SJCRH30 (cell line): ENCODE results near the gene QPCT. TPM values are rescaled to one million over a fixed set of nuclear protein-coding genes. Genes with fewer than 3 reads are reported as not detected.
"Not testable (repeated sequence)": the region's sequence is repeated elsewhere in the genome, so short reads cannot be mapped to it uniquely, and the experiment has no call there.

Experiments
- DNase-seq, 2 experiments: peaks; one replicate each; pipeline ENCODE4 v3.0.0-alpha.2; 2015 to 2020
- H3K27ac ChIP-seq: fragments of 250-450 bp; sonication (Bioruptor Pico); 2 replicates; pipeline ENCODE4 v1.5.1; 2020; ENCODE audit warnings: mild to moderate bottlenecking, moderate library complexity
- H3K27me3 ChIP-seq: fragments of 250-450 bp; sonication (Bioruptor Pico); 2 replicates; pipeline ENCODE4 v1.5.1; 2020; ENCODE audit warnings: mild to moderate bottlenecking, moderate library complexity
- H3K36me3 ChIP-seq: fragments of 250-450 bp; sonication (Bioruptor Pico); 2 replicates; pipeline ENCODE4 v1.5.1; 2020; ENCODE audit warnings: mild to moderate bottlenecking, moderate library complexity
- H3K4me1 ChIP-seq: fragments of 250-450 bp; sonication (Bioruptor Pico); 2 replicates; pipeline ENCODE4 v1.5.1; 2020; ENCODE audit warnings: mild to moderate bottlenecking, moderate library complexity
- H3K4me3 ChIP-seq: fragments of 250-450 bp; sonication (Bioruptor Pico); 2 replicates; pipeline ENCODE4 v1.5.1; 2020; ENCODE audit warnings: mild to moderate bottlenecking, moderate library complexity
- H3K9me3 ChIP-seq: fragments of 250-450 bp; sonication (Bioruptor Pico); replicated peaks from 2 replicates; pipeline ENCODE4 v1.5.1; 2020; ENCODE audit warnings: mild to moderate bottlenecking, moderate library complexity
- total RNA-seq: library from RNA; depleted of rRNA; stranded (reverse); fragments of >200 nt; shearing (Covaris generic); gene quantifications from 2 replicates; pipeline ENCODE4 v1.2.3, GENCODE V29; 2014; rRNA removed

QPCT gene
- total RNA-seq, 1 experiment from 2014 or later: 3.1 TPM

DNA sequence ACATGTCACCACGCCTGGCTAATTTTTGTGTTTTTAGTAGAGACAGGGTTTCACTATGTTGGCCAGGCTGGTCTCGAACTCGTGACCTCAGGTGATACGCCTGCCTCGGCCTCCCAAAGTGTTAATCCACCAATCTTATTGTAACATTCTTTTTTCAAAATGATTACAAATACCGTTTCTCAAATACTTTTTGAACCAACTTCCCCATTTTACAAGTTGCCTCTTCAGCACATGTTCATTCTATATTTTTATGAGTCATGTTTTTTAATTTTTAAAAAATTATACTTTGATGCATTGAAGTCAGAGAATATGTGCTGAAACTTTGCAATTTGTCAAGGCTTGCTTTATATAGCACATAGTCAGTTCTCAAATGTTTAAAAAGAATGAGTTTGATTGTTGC is 58.2 kb downstream of the QPCT start:
- Histone ChIP-seq H3K4me1 (no peaks in the 10 kb centered on the region), H3K27ac (no peak overlapping the region), H3K9me3 (no peaks in the 10 kb centered on the region), H3K36me3 (no peaks in the 10 kb centered on the region), H3K27me3 (no peaks in the 10 kb centered on the region), H3K4me3 (no peak overlapping the region)
- DNase-seq: no peak

DNA sequence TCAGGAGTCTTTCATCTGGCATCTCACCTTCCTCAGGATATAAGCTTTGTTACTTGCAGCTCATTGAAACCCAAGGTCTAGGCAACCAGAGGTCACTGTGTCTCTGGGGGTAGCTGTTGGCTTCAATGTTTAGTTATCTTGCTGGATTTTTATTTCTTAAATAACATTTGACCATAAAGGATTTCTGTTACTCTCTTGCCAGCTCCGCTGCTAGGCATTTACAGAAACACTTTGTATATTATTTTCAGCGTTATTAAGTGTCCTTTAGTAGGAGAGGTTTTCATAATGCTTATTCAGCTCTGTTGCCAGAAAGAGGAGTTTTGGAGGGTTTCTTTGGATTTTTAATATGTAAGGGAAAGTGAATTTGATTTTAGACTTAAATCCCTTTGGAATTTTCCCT is 61.4 kb downstream of the QPCT start:
- Histone ChIP-seq H3K4me1 (no peaks in the 10 kb centered on the region), H3K27ac (no peak overlapping the region), H3K36me3 (no peaks in the 10 kb centered on the region), H3K9me3 (no peaks in the 10 kb centered on the region), H3K4me3 (no peak overlapping the region), H3K27me3 (no peaks in the 10 kb centered on the region)
- DNase-seq: no peak

DNA sequence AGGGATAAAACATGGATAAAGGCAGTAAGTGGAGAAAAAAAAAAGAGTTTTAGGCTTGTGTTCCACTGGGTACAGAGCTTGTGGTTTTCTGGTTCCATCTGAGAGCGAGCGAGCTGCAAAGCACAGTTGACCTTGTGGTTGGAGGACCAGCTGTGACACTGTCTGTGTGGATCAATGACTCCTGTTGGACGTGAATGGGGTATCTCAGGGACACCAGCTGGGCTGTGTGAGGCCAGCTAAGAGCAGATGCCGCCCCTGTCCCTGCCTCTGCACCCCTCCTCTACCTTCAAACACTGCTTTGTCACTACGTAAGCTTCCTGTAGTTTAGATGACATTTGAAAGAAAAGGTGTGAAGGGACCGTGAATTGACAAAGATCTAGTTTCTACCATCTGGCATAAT is 67.8 kb downstream of the QPCT start:
- H3K9me3 ChIP-seq: no peaks in the 10 kb centered on the region
- H3K27me3 ChIP-seq: no peaks in the 10 kb centered on the region
- H3K36me3 ChIP-seq: no peaks in the 10 kb centered on the region
- H3K4me3 ChIP-seq: no peak overlapping the region
- peak; percentile 56 to 81 for DNase-seq
- H3K27ac ChIP-seq: no peak overlapping the region
- peaks cover 28% of the 10 kb centered on the region for H3K4me1 ChIP-seq

DNA sequence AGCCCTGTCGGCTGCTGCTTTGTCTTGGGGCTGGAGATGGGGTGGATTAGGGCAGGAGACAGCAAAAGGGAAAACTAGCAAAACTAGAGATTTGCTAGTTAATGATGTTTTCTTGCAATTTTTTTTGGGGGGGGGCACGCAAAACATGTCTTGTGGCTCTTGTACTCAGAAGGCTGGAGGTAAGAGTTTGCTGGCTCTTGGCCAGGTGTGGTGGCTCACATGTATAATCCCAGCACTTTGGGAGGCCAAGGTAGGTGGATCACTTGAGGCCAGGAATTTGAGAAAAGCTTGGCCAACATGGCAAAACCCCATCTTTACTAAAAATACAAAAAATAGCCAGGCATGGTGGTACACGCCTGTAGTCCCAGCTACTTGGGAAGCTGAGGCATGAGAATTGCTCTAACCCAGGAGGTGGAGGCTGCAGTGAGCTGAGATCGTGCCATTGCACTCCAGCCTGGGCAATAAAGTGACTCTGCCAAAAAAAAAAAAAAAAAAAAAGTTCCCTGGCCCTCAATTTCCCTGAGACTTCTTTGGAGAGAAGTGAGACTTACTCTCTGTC is 69.6 kb downstream of the QPCT start:
- not testable (repeated sequence) for H3K27me3 ChIP-seq, H3K36me3 ChIP-seq, H3K27ac ChIP-seq, H3K4me3 ChIP-seq, DNase-seq, H3K9me3 ChIP-seq
- peaks cover 28% of the 10 kb centered on the region for H3K4me1 ChIP-seq

DNA sequence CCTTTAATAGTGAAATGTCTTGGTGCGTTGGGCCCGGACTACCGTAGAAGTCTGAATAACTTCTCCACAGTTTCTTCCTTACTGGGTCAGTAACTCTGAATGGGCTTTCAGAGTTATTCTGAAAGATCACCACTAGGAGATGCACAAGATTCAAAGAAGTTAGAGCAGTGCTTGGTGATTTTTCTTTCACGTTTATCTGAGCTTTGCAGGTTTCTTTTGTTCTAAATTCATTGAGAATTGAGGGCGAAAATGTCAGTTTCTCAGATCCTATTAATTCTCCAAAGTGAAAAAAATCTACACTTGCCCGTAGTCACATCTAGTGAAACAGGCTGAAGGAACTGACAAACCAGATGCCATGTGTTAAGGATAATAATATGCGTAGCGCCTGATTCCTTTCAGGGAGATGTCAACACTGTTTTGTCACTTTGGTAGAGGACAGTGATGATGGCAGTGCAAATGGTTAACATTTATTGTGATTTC is 70.1 kb downstream of the QPCT start:
- Histone ChIP-seq H3K27me3 (no peaks in the 10 kb centered on the region), H3K4me3 (no peak overlapping the region), H3K27ac (peak overlapping the region; percentile 8; the same call in 1 of the 2 replicates), H3K4me1 (peaks cover 28% of the 10 kb centered on the region), H3K9me3 (no peaks in the 10 kb centered on the region), H3K36me3 (no peaks in the 10 kb centered on the region)
- peak in 1 of 2 experiments; percentile 87 for DNase-seq

DNA sequence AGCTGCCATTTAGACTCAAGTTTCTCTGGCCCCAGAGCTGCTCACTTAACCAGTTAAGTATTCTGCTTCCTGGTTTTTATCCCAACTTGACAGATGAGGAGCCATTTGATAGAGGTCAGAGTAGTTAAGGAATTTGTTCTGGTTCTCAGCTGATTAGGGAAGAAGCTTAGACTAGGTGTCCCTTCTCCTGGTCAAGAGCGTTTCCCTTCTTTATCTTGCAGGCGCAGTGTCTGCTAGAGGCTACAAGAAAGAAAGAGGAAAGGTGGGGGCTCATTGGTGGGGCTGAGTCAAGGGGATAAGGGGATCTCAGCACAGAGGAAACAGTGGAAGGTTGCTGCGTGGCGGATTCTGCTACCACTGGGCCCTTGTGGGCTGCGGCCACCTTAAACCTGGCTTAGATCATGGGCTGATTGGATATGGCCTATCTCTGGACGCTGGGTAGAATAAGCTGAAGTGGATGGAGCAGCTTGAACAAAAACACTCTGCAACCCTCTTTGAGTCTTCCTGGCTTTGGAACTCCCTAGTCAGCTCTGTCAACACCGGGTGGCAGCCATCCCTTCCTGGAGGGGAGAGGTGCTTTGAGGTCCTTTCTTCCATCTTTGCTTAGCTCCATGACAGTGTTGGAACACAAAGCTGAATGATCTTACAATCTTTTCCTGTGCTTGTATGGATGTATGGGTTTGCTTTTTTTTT is 70.8 kb downstream of the QPCT start:
- H3K4me3 ChIP-seq: no peak overlapping the region
- H3K9me3 ChIP-seq: no peaks in the 10 kb centered on the region
- H3K27ac ChIP-seq: peak overlapping the region; percentile 8; the same call in 1 of the 2 replicates
- DNase-seq: peak; percentile 54 to 75
- no peaks in the 10 kb centered on the region for H3K27me3 ChIP-seq
- H3K36me3 ChIP-seq: no peaks in the 10 kb centered on the region
- peaks cover 28% of the 10 kb centered on the region for H3K4me1 ChIP-seq

DNA sequence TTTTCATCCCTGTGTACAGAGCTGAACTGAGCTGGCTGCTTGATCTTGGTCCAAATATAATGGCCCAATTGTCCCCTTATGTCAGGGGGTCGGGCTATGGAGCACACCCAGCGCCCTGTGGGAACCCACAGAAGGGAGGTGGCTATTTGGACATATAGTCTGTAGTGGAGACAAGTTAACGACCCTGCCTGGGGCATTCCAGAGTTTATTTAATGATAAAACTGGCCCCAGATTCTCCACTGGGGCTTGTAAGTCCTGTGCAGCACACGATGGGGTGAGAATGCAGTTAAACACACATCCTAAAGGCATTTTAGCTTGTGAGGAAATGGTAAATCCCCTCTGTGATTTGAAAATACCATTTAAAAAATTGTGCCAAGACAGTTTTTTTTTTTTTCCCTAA is 72.9 kb downstream of the QPCT start:
- H3K27ac ChIP-seq: no peak overlapping the region
- no peaks in the 10 kb centered on the region for H3K9me3 ChIP-seq
- DNase-seq: peak in 1 of 2 experiments; percentile 29

DNA sequence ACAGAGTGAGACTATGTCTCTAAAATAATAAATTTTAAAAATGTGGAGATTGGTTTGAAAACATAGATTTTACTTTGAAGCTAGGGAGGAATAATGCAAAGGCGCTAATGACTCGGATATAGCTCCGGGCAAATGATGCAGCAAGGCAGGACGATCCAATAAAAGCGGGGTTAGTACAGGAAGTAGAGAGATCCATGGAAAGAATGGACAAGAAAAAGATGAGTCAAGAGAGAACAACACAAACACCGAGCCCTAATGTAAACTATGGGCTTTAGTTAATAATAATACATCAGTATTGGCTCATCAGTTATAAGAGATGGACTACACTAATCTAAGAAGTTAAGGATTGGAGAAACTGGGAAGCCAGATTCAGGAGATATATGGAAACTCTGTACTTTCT is 74.5 kb downstream of the QPCT start:
- H3K4me1 ChIP-seq: peaks cover 12% of the 10 kb centered on the region
- no peak overlapping the region for H3K4me3 ChIP-seq
- no peak overlapping the region for H3K27ac ChIP-seq
- no peaks in the 10 kb centered on the region for H3K36me3 ChIP-seq
- H3K27me3 ChIP-seq: no peaks in the 10 kb centered on the region
- H3K9me3 ChIP-seq: no peaks in the 10 kb centered on the region
- no peak for DNase-seq

More for the DNA sequence above, 72.9 kb downstream of the QPCT start:
- Histone ChIP-seq H3K27me3 (no peaks in the 10 kb centered on the region), H3K4me1 (peaks cover 22% of the 10 kb centered on the region), H3K4me3 (no peak overlapping the region), H3K36me3 (no peaks in the 10 kb centered on the region)

DNA sequence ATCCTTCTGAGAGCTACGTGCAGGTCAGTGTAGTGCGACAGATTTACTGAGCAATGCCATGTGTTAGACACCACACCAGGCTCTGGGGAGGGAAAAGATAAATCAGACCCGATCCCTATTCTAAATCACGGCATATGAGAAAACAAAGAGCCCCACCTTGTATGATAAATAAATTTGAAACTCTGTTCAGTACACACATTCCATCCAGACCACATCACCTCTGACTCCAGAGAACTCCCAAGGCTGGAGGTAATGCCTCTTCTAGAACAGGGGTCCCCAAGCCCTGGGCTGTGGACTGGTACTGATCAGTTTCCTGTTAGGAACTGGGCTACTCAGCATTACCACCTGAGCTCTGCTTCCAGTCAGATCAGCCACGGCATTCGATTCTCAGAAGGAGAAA is 77.3 kb downstream of the QPCT start:
- no peak overlapping the region for H3K27ac ChIP-seq
- H3K4me1 ChIP-seq: no peaks in the 10 kb centered on the region
- H3K4me3 ChIP-seq: no peak overlapping the region
- no peaks in the 10 kb centered on the region for H3K27me3 ChIP-seq
- no peaks in the 10 kb centered on the region for H3K36me3 ChIP-seq
- H3K9me3 ChIP-seq: no peaks in the 10 kb centered on the region
- no peak for DNase-seq

DNA sequence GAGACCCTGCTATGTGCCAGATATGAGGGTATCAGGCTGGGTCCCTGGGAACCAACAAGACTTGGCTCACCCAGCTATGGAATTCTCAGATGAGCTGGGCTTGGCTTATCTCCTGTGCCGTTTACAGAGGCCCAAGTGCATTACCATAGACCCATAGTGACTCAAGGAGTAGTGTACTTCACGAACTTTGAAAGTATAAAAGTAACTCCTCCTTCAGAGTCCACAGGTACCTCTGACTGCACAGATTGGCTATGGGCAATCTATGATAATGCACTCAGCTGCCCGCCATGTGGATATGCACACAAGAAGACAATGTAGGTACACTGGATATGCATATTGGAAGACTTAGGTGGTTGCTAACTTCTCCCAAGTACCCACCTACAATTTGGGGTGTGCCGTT is 78.4 kb downstream of the QPCT start:
- no peak overlapping the region for H3K4me3 ChIP-seq
- H3K27ac ChIP-seq: no peak overlapping the region
- DNase-seq: no peak
- H3K36me3 ChIP-seq: no peaks in the 10 kb centered on the region
- no peaks in the 10 kb centered on the region for H3K4me1 ChIP-seq
- no peaks in the 10 kb centered on the region for H3K27me3 ChIP-seq
- H3K9me3 ChIP-seq: no peaks in the 10 kb centered on the region

Other genes starting within 250 kb of the QPCT start
- gene EIF2AK2, start 187.7 kb upstream of the QPCT start, total RNA-seq: 35.4 and 46.0 TPM in 2 replicates
- not detected in 2 replicates for gene SULT6B1, start 156.0 kb upstream of the QPCT start, total RNA-seq
- gene CEBPZOS, start 148.1 kb upstream of the QPCT start, total RNA-seq: 54.9 and 62.2 TPM in 2 replicates
- 110 and 124 TPM in 2 replicates for gene CEBPZ, start 113.0 kb upstream of the QPCT start, total RNA-seq
- gene NDUFAF7, start 113.0 kb upstream of the QPCT start, total RNA-seq: 25.2 and 30.3 TPM in 2 replicates
- gene PRKD3, start 19.8 kb upstream of the QPCT start, total RNA-seq: 70.4 and 85.1 TPM in 2 replicates